Measurements from ENCODE around the gene KCNJ2.

DNA sequence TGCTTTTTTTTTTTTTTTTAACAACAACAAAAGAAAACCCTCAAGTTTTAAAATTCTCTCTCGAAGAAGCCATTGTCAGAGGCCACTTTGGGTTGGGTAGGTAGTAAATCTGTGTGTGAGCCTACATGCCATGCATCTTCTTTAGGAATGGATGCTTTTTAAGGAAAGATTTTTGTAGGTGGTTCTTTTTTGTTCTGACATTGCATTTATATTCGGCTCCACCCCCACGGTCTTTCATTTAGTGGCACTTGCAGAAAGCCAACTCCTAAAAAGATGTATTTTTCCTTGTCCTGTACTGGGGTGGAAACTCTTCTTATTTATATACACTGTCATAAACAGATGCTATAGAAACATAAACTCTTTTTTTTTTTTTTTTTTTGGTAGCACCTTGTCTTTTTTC lies 35.1 kb downstream of the KCNJ2 start:
- TF ChIP-seq, protein P1, sequence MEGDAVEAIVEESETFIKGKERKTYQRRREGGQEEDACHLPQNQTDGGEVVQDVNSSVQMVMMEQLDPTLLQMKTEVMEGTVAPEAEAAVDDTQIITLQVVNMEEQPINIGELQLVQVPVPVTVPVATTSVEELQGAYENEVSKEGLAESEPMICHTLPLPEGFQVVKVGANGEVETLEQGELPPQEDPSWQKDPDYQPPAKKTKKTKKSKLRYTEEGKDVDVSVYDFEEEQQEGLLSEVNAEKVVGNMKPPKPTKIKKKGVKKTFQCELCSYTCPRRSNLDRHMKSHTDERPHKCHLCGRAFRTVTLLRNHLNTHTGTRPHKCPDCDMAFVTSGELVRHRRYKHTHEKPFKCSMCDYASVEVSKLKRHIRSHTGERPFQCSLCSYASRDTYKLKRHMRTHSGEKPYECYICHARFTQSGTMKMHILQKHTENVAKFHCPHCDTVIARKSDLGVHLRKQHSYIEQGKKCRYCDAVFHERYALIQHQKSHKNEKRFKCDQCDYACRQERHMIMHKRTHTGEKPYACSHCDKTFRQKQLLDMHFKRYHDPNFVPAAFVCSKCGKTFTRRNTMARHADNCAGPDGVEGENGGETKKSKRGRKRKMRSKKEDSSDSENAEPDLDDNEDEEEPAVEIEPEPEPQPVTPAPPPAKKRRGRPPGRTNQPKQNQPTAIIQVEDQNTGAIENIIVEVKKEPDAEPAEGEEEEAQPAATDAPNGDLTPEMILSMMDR (conservative IDR thresholded peaks at IDR 0.05; ENCODE audit: low read depth, low read length), result no peak
- no peak for TF ChIP-seq EZH2 (IDR thresholded peaks at IDR 0.05; ENCODE audit: low read length, unreplicated experiment)
- no peak for TF ChIP-seq EZH2phosphoT487 (IDR thresholded peaks at IDR 0.05; ENCODE audit: borderline replicate concordance, low read length)

Measured in PC-3 (cell line).